ENCODE measurements around the gene VANGL1. TPM values are rescaled to one million over a fixed set of nuclear protein-coding genes. Genes with fewer than 3 reads are reported as not detected.

The VANGL1 gene
- total and polyA plus RNA-seq, 9 donors: 1.8 to 11.0 (median 8.8) TPM

DNA sequence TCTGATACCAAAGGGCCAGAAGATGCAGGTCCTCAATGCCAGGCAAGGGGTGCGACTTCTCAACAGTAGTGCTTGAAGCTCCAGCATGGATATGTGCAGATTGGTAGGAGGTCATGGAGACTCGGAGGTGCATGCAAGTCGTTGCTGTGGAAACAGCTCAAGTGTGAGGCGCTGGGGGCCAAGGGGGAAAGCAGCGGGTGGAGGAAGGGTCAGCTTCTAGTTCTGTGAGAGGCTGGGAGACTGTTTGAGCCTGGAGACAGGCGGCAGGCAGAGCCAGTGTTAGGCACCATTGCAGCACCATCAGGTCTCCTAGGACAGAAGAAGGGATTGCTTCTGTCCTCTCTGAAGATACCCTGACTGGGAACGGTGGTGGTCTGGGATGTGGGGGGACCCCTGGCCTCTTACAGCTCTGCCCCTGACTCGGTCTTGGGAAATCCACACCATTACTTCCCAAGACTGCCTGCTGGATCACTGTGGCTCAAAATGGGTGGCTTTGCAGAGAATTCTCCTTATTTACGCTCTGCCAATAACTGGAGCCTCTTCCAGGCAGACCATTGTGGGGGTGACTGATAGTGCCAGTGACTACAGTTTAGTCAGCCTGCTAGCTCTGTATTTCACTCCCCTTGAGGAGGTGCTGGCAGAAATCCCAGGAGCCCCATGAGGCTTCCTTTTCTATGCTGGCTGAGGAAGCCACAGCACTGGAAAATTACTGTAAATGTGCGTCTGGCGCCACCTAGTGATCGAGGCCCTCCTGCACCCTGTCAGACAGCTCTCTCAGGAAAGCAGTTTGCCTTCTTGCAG is 46.3 kb upstream of the VANGL1 start:
- Histone ChIP-seq H3K27ac (no peak overlapping the region), H3K4me1 (ENCODE audit: insufficient read depth) (no peaks in the 10 kb centered on the region), H3K36me3 (no peaks in the 10 kb centered on the region), H3K4me3 (no peak overlapping the region), H3K27me3 (no peaks in the 10 kb centered on the region), H3K9me3 (no peaks in the 10 kb centered on the region)
- intact Hi-C loops (cut with DNase I): loop anchor here (5.0 to 10.0 kb wide), 4 partner anchors 458 to 621 kb away; no protein-coding TSS in a partner anchor
- TF ChIP-seq EP300 (IDR thresholded peaks at IDR 0.05): no peak
- TF ChIP-seq, protein P1, sequence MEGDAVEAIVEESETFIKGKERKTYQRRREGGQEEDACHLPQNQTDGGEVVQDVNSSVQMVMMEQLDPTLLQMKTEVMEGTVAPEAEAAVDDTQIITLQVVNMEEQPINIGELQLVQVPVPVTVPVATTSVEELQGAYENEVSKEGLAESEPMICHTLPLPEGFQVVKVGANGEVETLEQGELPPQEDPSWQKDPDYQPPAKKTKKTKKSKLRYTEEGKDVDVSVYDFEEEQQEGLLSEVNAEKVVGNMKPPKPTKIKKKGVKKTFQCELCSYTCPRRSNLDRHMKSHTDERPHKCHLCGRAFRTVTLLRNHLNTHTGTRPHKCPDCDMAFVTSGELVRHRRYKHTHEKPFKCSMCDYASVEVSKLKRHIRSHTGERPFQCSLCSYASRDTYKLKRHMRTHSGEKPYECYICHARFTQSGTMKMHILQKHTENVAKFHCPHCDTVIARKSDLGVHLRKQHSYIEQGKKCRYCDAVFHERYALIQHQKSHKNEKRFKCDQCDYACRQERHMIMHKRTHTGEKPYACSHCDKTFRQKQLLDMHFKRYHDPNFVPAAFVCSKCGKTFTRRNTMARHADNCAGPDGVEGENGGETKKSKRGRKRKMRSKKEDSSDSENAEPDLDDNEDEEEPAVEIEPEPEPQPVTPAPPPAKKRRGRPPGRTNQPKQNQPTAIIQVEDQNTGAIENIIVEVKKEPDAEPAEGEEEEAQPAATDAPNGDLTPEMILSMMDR (IDR thresholded peaks at IDR 0.05): peak; percentile 76 to 80 (median 79)
- peak; percentile 78 to 90 (median 89) for DNase-seq
- WGBS, 3 donors: 56 to 57% (median 56%) methylated on average over 12 of the region's 12 CpGs

GRCh38 chr1:115596080-115596780 is 45.5 kb upstream of the VANGL1 start:
- no peaks in the 10 kb centered on the region for H3K36me3 ChIP-seq
- H3K9me3 ChIP-seq: no peaks in the 10 kb centered on the region
- no peak overlapping the region for H3K27ac ChIP-seq
- no peaks in the 10 kb centered on the region for H3K27me3 ChIP-seq
- intact Hi-C loops (cut with DNase I): loop anchor here (5.0 to 10.0 kb wide), 4 partner anchors 459 to 621 kb away; no protein-coding TSS in a partner anchor
- H3K4me1 ChIP-seq (ENCODE audit: insufficient read depth): no peaks in the 10 kb centered on the region
- no peak overlapping the region for H3K4me3 ChIP-seq
- TF ChIP-seq EP300 (IDR thresholded peaks at IDR 0.05): no peak
- TF ChIP-seq, protein P1 (IDR thresholded peaks at IDR 0.05): peak in 1 of 3 donors; percentile 2
- 37 to 41% (median 37%) methylated on average over 7 of the region's 7 CpGs for WGBS, 3 donors
- DNase-seq: no peak

DNA sequence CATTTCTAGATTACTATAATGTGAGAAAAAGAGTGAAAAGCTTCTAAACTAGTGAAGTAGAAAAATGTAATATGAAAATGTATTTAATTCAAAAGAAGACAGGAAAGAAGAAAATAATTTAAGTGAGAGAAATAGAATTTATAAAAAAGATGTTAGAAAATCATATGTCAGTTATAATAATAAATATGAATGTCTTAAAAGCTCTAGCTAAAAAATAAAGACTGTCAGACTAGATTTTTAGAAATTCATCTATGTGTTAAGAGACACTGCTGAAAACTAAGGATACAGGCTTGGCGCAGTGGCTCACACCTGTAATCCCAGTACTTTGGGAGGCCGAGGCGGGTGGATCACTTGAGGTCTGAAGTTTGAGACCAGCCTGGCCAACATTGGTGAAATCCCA is 37.3 kb upstream of the VANGL1 start:
- H3K27ac ChIP-seq: no peak overlapping the region
- no peaks in the 10 kb centered on the region for H3K27me3 ChIP-seq
- no peaks in the 10 kb centered on the region for H3K9me3 ChIP-seq
- H3K36me3 ChIP-seq: no peaks in the 10 kb centered on the region
- WGBS, 3 donors: 93 to 99% (median 96%) methylated on average over 3 of the region's 3 CpGs
- intact Hi-C loops (cut with DNase I): no loop called here
- H3K4me1 ChIP-seq (ENCODE audit: insufficient read depth): no peaks in the 10 kb centered on the region
- TF ChIP-seq EP300 (IDR thresholded peaks at IDR 0.05) (no peak), POLR2A (IDR thresholded peaks at IDR 0.05) (no peak)
- TF ChIP-seq, protein P1 (IDR thresholded peaks at IDR 0.05): no peak
- no peak for DNase-seq
- no peak overlapping the region for H3K4me3 ChIP-seq

- Histone ChIP-seq H3K27ac (no peak overlapping the region), H3K4me1 (ENCODE audit: insufficient read depth) (no peaks in the 10 kb centered on the region), H3K27me3 (no peaks in the 10 kb centered on the region), H3K4me3 (no peak overlapping the region), H3K36me3 (no peaks in the 10 kb centered on the region), H3K9me3 (no peaks in the 10 kb centered on the region)
- no peak for DNase-seq
- TF ChIP-seq POLR2A (IDR thresholded peaks at IDR 0.05): no peak
- TF ChIP-seq, protein P1 (IDR thresholded peaks at IDR 0.05): no peak
- no peak for TF ChIP-seq EP300 (IDR thresholded peaks at IDR 0.05)
- intact Hi-C loops (cut with DNase I): no loop called here
- WGBS, 3 donors: 78 to 84% (median 80%) methylated on average over 5 of the region's 5 CpGs
These were observed 35.5 kb upstream of the VANGL1 start for GRCh38 chr1:115606305-115606704.
